ENCODE results near the gene GJA5. TPM values are rescaled to one million over a fixed set of nuclear protein-coding genes. Genes with fewer than 3 reads are reported as not detected.

Gene GJA5
- total RNA-seq, 2 experiments from 2014 or later: not detected

- intact Hi-C loops (cut with DNase I, micrococcal nuclease): loop anchor here in 1 of 2 experiments (2.0 to 5.0 kb wide), 2 partner anchors 19 to 39 kb away; no protein-coding TSS in a partner anchor
- no peaks in the 10 kb centered on the region for H3K9me3 Mint-ChIP-seq (ENCODE audit: low read depth)
- no peak for DNase-seq
- no peak for ATAC-seq
- CTCF ChIA-PET: interaction anchor here (0.9 kb wide), 2 partner anchors 23 to 107 kb away, joined by 3 read pairs; no protein-coding TSS in a partner anchor
- no peak overlapping the region for H3K27ac Mint-ChIP-seq
- H3K4me3 Mint-ChIP-seq: no peak overlapping the region
- no peaks in the 10 kb centered on the region for H3K4me1 Mint-ChIP-seq
- POLR2A ChIA-PET: no interaction called here
- peaks cover 8% of the 10 kb centered on the region for H3K27me3 Mint-ChIP-seq
- no peaks in the 10 kb centered on the region for H3K36me3 Mint-ChIP-seq (ENCODE audit: low read depth)
Measured at GRCh38 chr1:147785794-147786506, 25.5 kb upstream of the GJA5 start.

GRCh38 chr1:147784941-147785340, 24.5 kb upstream of the GJA5 start:
- Mint-ChIP-seq H3K9me3 (ENCODE audit: low read depth) (no peaks in the 10 kb centered on the region), H3K4me1 (no peaks in the 10 kb centered on the region), H3K27me3 (peaks cover 10% of the 10 kb centered on the region), H3K36me3 (ENCODE audit: low read depth) (no peaks in the 10 kb centered on the region), H3K4me3 (no peak overlapping the region), H3K27ac (no peak overlapping the region)
- no peak for DNase-seq
- no peak for ATAC-seq
- CTCF ChIA-PET: interaction anchor here (0.9 to 1.1 kb wide), 2 partner anchors 15 to 19 kb away, joined by 3 to 4 read pairs; no protein-coding TSS in a partner anchor
- intact Hi-C loops (cut with DNase I, micrococcal nuclease): loop anchor here in 1 of 2 experiments (2.0 to 5.0 kb wide), 2 partner anchors 20 to 38 kb away; no protein-coding TSS in a partner anchor
- POLR2A ChIA-PET: no interaction called here

- POLR2A ChIA-PET: no interaction called here
- Mint-ChIP-seq H3K27me3 (peaks cover 11% of the 10 kb centered on the region), H3K27ac (no peak overlapping the region), H3K4me1 (no peaks in the 10 kb centered on the region), H3K4me3 (no peak overlapping the region), H3K36me3 (ENCODE audit: low read depth) (no peaks in the 10 kb centered on the region), H3K9me3 (ENCODE audit: low read depth) (no peaks in the 10 kb centered on the region)
- no peak for DNase-seq
- intact Hi-C loops (cut with DNase I, micrococcal nuclease): no loop called here
- no peak for ATAC-seq
- CTCF ChIA-PET: interaction anchor here (0.6 to 1.3 kb wide), 2 partner anchors 12 to 124 kb away, joined by 3 read pairs; no protein-coding TSS in a partner anchor
Measured at GRCh38 chr1:147781056-147781471, 20.7 kb upstream of the GJA5 start.

- H3K4me1 Mint-ChIP-seq: peaks cover 6% of the 10 kb centered on the region
- intact Hi-C loops (cut with DNase I, micrococcal nuclease): no loop called here
- no peak for ATAC-seq
- H3K9me3 Mint-ChIP-seq (ENCODE audit: low read depth): no peaks in the 10 kb centered on the region
- no peak overlapping the region for H3K27ac Mint-ChIP-seq
- POLR2A ChIA-PET: no interaction called here
- H3K27me3 Mint-ChIP-seq: peaks cover 20% of the 10 kb centered on the region
- H3K4me3 Mint-ChIP-seq: no peak overlapping the region
- CTCF ChIA-PET: no interaction called here
- no peaks in the 10 kb centered on the region for H3K36me3 Mint-ChIP-seq (ENCODE audit: low read depth)
- DNase-seq: no peak
Measured at GRCh38 chr1:147777694-147778093, 17.3 kb upstream of the GJA5 start.

- H3K36me3 Mint-ChIP-seq (ENCODE audit: low read depth): no peaks in the 10 kb centered on the region
- H3K27me3 Mint-ChIP-seq: peaks cover 15% of the 10 kb centered on the region
- DNase-seq (no peak), ATAC-seq (no peak)
- no peaks in the 10 kb centered on the region for H3K9me3 Mint-ChIP-seq (ENCODE audit: low read depth)
- no peak overlapping the region for H3K27ac Mint-ChIP-seq
- H3K4me3 Mint-ChIP-seq: no peak overlapping the region
- intact Hi-C loops (cut with DNase I, micrococcal nuclease): no loop called here
- CTCF ChIA-PET: no interaction called here
- peaks cover 6% of the 10 kb centered on the region for H3K4me1 Mint-ChIP-seq
- POLR2A ChIA-PET: no interaction called here
Measured at GRCh38 chr1:147773215-147773715, 12.9 kb upstream of the GJA5 start.

GRCh38 chr1:147772570-147772969, 12.2 kb upstream of the GJA5 start:
- POLR2A ChIA-PET: no interaction called here
- H3K4me3 Mint-ChIP-seq: no peak overlapping the region
- no peak for ATAC-seq
- no peak for DNase-seq
- H3K4me1 Mint-ChIP-seq: peaks cover 6% of the 10 kb centered on the region
- H3K9me3 Mint-ChIP-seq (ENCODE audit: low read depth): no peaks in the 10 kb centered on the region
- H3K27me3 Mint-ChIP-seq: peaks cover 15% of the 10 kb centered on the region
- CTCF ChIA-PET: no interaction called here
- no peak overlapping the region for H3K27ac Mint-ChIP-seq
- H3K36me3 Mint-ChIP-seq (ENCODE audit: low read depth): no peaks in the 10 kb centered on the region
- intact Hi-C loops (cut with DNase I, micrococcal nuclease): no loop called here

GRCh38 chr1:147771226-147772125, 11.1 kb upstream of the GJA5 start:
- Mint-ChIP-seq H3K27me3 (peaks cover 15% of the 10 kb centered on the region), H3K9me3 (ENCODE audit: low read depth) (no peaks in the 10 kb centered on the region), H3K4me3 (no peak overlapping the region), H3K4me1 (peaks cover 6% of the 10 kb centered on the region), H3K27ac (no peak overlapping the region), H3K36me3 (ENCODE audit: low read depth) (no peaks in the 10 kb centered on the region)
- DNase-seq (peak; percentile 19), ATAC-seq (peak; percentile 58)
- ChIA-PET POLR2A (no interaction called here), CTCF (no interaction called here)
- intact Hi-C loops (cut with DNase I, micrococcal nuclease): no loop called here

GRCh38 chr1:147769106-147769505, 8.7 kb upstream of the GJA5 start:
- Mint-ChIP-seq H3K4me1 (peaks cover 7% of the 10 kb centered on the region), H3K9me3 (ENCODE audit: low read depth) (no peaks in the 10 kb centered on the region), H3K27ac (no peak overlapping the region), H3K27me3 (peaks cover 9% of the 10 kb centered on the region), H3K4me3 (no peak overlapping the region), H3K36me3 (ENCODE audit: low read depth) (no peaks in the 10 kb centered on the region)
- DNase-seq: no peak
- POLR2A ChIA-PET: no interaction called here
- intact Hi-C loops (cut with DNase I, micrococcal nuclease): loop anchor here in 1 of 2 experiments (5.0 kb wide), 1 partner anchor 43 kb away; no protein-coding TSS in a partner anchor
- CTCF ChIA-PET: no interaction called here
- no peak for ATAC-seq

GRCh38 chr1:147768582-147768981, 8.2 kb upstream of the GJA5 start:
- DNase-seq: no peak
- CTCF ChIA-PET: no interaction called here

GRCh38 chr1:147768101-147768500, 7.7 kb upstream of the GJA5 start:
- H3K27ac Mint-ChIP-seq: no peak overlapping the region
- no peaks in the 10 kb centered on the region for H3K9me3 Mint-ChIP-seq (ENCODE audit: low read depth)
- no peak for DNase-seq

More at GRCh38 chr1:147768582-147768981, 8.2 kb upstream of the GJA5 start:
- intact Hi-C loops (cut with DNase I, micrococcal nuclease): loop anchor here in 1 of 2 experiments (5.0 kb wide), 1 partner anchor 44 kb away; no protein-coding TSS in a partner anchor
- no peak overlapping the region for H3K27ac Mint-ChIP-seq
- no peak for ATAC-seq
- H3K27me3 Mint-ChIP-seq: peaks cover 6% of the 10 kb centered on the region
- POLR2A ChIA-PET: no interaction called here
- no peaks in the 10 kb centered on the region for H3K9me3 Mint-ChIP-seq (ENCODE audit: low read depth)
- H3K36me3 Mint-ChIP-seq (ENCODE audit: low read depth): no peaks in the 10 kb centered on the region
- no peak overlapping the region for H3K4me3 Mint-ChIP-seq
- H3K4me1 Mint-ChIP-seq: peaks cover 9% of the 10 kb centered on the region

GRCh38 chr1:147762233-147763024, 2.0 kb upstream of the GJA5 start:
- Mint-ChIP-seq H3K9me3 (ENCODE audit: low read depth) (no peaks in the 10 kb centered on the region), H3K36me3 (ENCODE audit: low read depth) (no peaks in the 10 kb centered on the region), H3K4me3 (no peak overlapping the region), H3K4me1 (peaks cover 25% of the 10 kb centered on the region), H3K27ac (peak overlapping the region; percentile 32), H3K27me3 (no peaks in the 10 kb centered on the region)
- ATAC-seq (no peak), DNase-seq (no peak)
- ChIA-PET CTCF (interaction anchor here (0.8 kb wide), 1 partner anchor 23 kb away, joined by 3 read pairs; no protein-coding TSS in a partner anchor), POLR2A (no interaction called here)
- intact Hi-C loops (cut with DNase I, micrococcal nuclease): no loop called here

More at GRCh38 chr1:147768101-147768500, 7.7 kb upstream of the GJA5 start:
- no peak for ATAC-seq
- Mint-ChIP-seq H3K4me1 (peaks cover 9% of the 10 kb centered on the region), H3K4me3 (no peak overlapping the region), H3K27me3 (peaks cover 4% of the 10 kb centered on the region), H3K36me3 (ENCODE audit: low read depth) (no peaks in the 10 kb centered on the region)
- intact Hi-C loops (cut with DNase I, micrococcal nuclease): loop anchor here in 1 of 2 experiments (5.0 kb wide), 1 partner anchor 44 kb away; no protein-coding TSS in a partner anchor
- CTCF ChIA-PET: interaction anchor here (1.2 kb wide), 1 partner anchor 125 kb away, joined by 3 read pairs; no protein-coding TSS in a partner anchor
- POLR2A ChIA-PET: no interaction called here

All from activated CD4-positive, alpha-beta T cell treated with anti-CD3 and anti-CD28 coated beads for 36 hours (primary cell).